Dermis microvascular lymphatic vessel endothelial cell (primary cell): ENCODE results near the gene TRAF1. TPM values are rescaled to one million over a fixed set of nuclear protein-coding genes. Genes with fewer than 3 reads are reported as not detected.

Source experiments
- DNase-seq, 2 donors: peaks; one replicate each; pipeline versions ENCODE4 v3.0.0 to v3.0.0-alpha.2; 2010; ENCODE audit warnings: low read depth in 2 of 2
- total RNA-seq: library from RNA; depleted of rRNA; stranded (reverse); fragments of >200 nt; gene quantifications from 2 replicates; pipeline ENCODE4 v1.2.1, GENCODE V29; 2014

The TRAF1 gene
- total RNA-seq, 1 donor from 2014 or later = 1.2 TPM

- DNase-seq = no peak
Measured at GRCh38 chr9:120890320-120891244, 36.0 kb downstream of the TRAF1 start.

- no peak for DNase-seq
Measured at GRCh38 chr9:120889606-120890271, 36.9 kb downstream of the TRAF1 start.

- DNase-seq = no peak
Measured at GRCh38 chr9:120888626-120889025, 38.0 kb downstream of the TRAF1 start.

GRCh38 chr9:120886490-120886967, 40.1 kb downstream of the TRAF1 start:
- no peak for DNase-seq

GRCh38 chr9:120885958-120886357, 40.6 kb downstream of the TRAF1 start:
- DNase-seq = no peak

- DNase-seq = no peak
Measured at GRCh38 chr9:120885457-120885856, 41.1 kb downstream of the TRAF1 start.

GRCh38 chr9:120883608-120883996, 43.0 kb downstream of the TRAF1 start:
- no peak for DNase-seq

GRCh38 chr9:120882935-120883607, 43.5 kb downstream of the TRAF1 start:
- DNase-seq = no peak

- DNase-seq = no peak
Measured at GRCh38 chr9:120879446-120879845, 47.1 kb downstream of the TRAF1 start.

GRCh38 chr9:120878188-120879130, 48.1 kb downstream of the TRAF1 start:
- DNase-seq = no peak

- DNase-seq = peak; percentile 29 to 86
Measured at GRCh38 chr9:120877276-120878034, 49.1 kb downstream of the TRAF1 start.

GRCh38 chr9:120876842-120877240, 49.8 kb downstream of the TRAF1 start, which contains the start of gene PHF19:
TSS of gene PHF19 (minus strand) at chr9:120877188. CDS start at chr9:120874741, 2,447 bp downstream.
- no peak for DNase-seq

GRCh38 chr9:120875954-120876841, 50.4 kb downstream of the TRAF1 start:
- peak; percentile 41 to 88 for DNase-seq

GRCh38 chr9:120875643-120875953, 51.0 kb downstream of the TRAF1 start:
- no peak for DNase-seq

GRCh38 chr9:120875195-120875565, 51.4 kb downstream of the TRAF1 start:
- DNase-seq = no peak

GRCh38 chr9:120874226-120875194, 52.1 kb downstream of the TRAF1 start:
- no peak for DNase-seq

GRCh38 chr9:120873512-120873911, 53.1 kb downstream of the TRAF1 start:
- no peak for DNase-seq
